GM12891 (cell line): ENCODE measurements around the gene HTR1D.

Source experiments
- PAX5 ChIP-seq: IDR thresholded peaks from 2 replicates; pipeline ENCODE4 v1.6.1; 2011; ENCODE audit warnings: low read length, moderate library complexity, mild to moderate bottlenecking; ENCODE audit not compliant: insufficient read depth, severe bottlenecking
- POLR2A ChIP-seq: IDR thresholded peaks from 2 replicates; pipeline ENCODE4 v1.6.1; 2011; ENCODE audit warnings: low read depth, low read length, control low read depth
- POLR2AphosphoS5 ChIP-seq: IDR thresholded peaks from 2 replicates; pipeline ENCODE4 v1.6.1; 2011; ENCODE audit warnings: low read depth, low read length, control low read depth
- POU2F2 ChIP-seq: IDR thresholded peaks from 2 replicates; pipeline ENCODE4 v1.6.1; 2011; ENCODE audit warnings: low read depth, mild to moderate bottlenecking, control low read depth, low read length, moderate library complexity
- SPI1 ChIP-seq: IDR thresholded peaks from 2 replicates; pipeline ENCODE4 v1.6.1; 2011; ENCODE audit warnings: low read depth, low read length, control low read depth
- TAF1 ChIP-seq: IDR thresholded peaks from 2 replicates; pipeline ENCODE4 v1.6.1; 2011; ENCODE audit warnings: low read depth, low read length, control low read depth

DNA sequence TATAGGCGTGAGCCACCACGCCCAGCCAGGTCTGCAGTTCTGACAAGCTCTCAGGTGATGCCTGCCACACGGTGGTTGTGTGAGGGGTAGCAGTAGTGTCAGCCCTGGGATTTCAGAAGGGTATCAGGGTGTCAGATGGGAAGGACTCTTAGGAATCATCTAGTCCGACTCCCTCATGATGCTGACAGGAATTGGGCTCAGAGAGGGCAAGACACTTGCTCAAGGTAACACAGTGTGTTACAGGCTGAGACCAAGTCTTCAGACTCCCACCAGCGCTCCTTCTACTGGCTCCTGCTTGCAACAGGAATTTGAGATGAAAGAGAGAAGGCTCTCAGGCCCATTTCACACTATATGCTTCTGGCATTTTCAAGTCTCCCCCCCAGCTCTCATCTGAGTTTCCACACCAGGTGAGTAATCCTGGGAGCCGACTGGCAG is 6.9 kb downstream of the HTR1D start:
- no peak for TF ChIP-seq POLR2A
- no peak for TF ChIP-seq TAF1
- no peak for TF ChIP-seq POLR2AphosphoS5
- TF ChIP-seq POU2F2: no peak
- no peak for TF ChIP-seq SPI1
- TF ChIP-seq PAX5: no peak
